SH-SY5Y (cell line): ENCODE data around the gene GALNT18.

Experiments
- GATA2 ChIP-seq: IDR thresholded peaks from 2 replicates; pipeline ENCODE4 v1.6.1; 2011; ENCODE audit warnings: mild to moderate bottlenecking, low read depth, low read length
- GATA3 ChIP-seq: IDR thresholded peaks from 2 replicates; pipeline ENCODE4 v1.6.1; 2011; ENCODE audit warnings: low read depth, mild to moderate bottlenecking, low read length, moderate library complexity

Gene GALNT18

GRCh38 chr11:11640996-11641395 is 19.2 kb upstream of the GALNT18 start:
- TF ChIP-seq GATA3 = no peak
- TF ChIP-seq GATA2 = no peak

- TF ChIP-seq GATA3 (no peak), GATA2 (no peak)
Observed at GRCh38 chr11:11640152-11640551, 18.3 kb upstream of the GALNT18 start.

DNA sequence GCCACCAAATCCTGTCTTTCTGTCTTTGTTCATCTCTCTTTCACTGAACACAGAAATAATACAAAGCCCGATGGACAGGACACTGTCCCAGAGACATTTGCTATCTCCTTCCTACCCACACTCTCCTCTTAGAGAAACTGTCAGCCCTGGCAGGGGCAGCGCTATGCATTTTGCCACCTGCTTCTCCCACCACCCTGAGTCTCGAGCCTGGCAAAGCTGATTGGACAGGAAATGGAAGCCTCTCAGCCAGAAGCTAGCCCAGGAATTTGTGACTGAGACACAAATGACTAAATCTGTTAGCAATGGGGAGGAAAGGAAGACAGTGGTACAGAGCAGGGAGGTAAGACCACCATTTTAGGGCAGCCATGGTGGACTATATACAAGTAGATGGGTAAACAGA is 14.9 kb upstream of the GALNT18 start:
- TF ChIP-seq GATA2 = no peak
- no peak for TF ChIP-seq GATA3

- TF ChIP-seq GATA3 = no peak
- TF ChIP-seq GATA2 = no peak
Observed at GRCh38 chr11:11635443-11635842, 13.6 kb upstream of the GALNT18 start.

DNA sequence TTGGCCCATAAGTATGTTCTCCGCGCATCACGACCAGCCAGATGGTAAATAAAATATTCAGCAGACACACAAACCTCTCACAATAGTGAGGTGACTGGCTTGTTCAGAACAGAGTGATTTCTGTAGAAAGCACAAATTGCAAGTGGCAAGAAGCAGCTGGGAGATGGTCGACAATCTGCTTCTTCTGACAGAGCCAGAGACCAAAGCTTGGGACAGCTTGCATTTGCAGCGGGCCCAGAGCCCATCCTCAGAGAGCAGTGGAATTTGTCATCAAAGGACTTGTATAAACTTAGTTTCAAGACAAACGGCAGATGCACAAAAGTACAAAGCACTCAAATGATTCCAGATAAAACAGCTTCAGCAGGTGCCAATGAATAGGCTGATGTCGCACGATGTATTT is 7.6 kb upstream of the GALNT18 start:
- TF ChIP-seq GATA3 = no peak
- no peak for TF ChIP-seq GATA2

- TF ChIP-seq GATA3 (no peak), GATA2 (no peak)
Observed at GRCh38 chr11:11628651-11629050, 6.8 kb upstream of the GALNT18 start.

GRCh38 chr11:11626128-11626527 is 4.3 kb upstream of the GALNT18 start:
- TF ChIP-seq GATA3 (no peak), GATA2 (no peak)

DNA sequence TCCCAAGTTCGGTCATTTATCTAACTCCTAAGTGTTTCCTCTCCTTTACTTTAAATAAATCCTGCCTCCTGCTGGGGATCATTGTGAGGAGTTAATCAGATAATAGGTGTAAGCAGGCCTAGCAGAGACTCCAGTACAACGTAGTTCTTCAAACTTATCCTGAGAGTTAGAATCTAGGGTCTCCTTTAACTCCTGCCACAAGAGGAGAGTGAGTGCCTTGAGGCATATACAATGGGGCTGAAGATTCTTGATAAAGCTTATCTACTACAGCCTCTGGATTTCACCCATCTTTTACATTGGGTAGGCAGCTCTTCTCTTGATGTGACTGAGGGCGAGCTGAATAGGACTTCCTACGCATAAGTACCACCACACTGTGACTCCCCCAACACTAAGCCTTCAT is 3.1 kb upstream of the GALNT18 start:
- TF ChIP-seq GATA3 (no peak), GATA2 (no peak)

GRCh38 chr11:11624204-11624603 is 2.4 kb upstream of the GALNT18 start:
- TF ChIP-seq GATA2 (no peak), GATA3 (no peak)

- peak; percentile 22; the same call in 1 of the 2 replicates for TF ChIP-seq GATA2
- TF ChIP-seq GATA3 = no peak
Observed at GRCh38 chr11:11622772-11623171, 967 bp upstream of the GALNT18 start.

DNA sequence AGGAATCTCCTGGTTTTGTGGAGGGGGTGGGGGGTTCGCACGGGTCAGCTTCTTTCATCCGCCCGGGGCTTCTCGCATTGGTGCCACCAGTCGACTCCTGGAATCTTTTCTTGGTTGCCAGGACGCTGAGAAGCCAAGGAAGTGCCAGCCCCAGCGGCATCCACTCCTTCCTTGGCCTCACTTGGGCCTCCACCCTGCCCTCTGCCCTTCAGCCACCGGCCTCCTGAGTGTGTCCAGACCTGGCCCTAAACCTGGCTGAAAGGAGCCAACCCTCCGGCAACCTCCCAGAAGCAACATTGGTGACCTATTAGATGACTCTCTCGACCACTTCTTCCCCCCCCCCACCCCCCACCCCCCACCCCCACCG is 518 bp upstream of the GALNT18 start:
- no peak for TF ChIP-seq GATA2
- TF ChIP-seq GATA3 = no peak

DNA sequence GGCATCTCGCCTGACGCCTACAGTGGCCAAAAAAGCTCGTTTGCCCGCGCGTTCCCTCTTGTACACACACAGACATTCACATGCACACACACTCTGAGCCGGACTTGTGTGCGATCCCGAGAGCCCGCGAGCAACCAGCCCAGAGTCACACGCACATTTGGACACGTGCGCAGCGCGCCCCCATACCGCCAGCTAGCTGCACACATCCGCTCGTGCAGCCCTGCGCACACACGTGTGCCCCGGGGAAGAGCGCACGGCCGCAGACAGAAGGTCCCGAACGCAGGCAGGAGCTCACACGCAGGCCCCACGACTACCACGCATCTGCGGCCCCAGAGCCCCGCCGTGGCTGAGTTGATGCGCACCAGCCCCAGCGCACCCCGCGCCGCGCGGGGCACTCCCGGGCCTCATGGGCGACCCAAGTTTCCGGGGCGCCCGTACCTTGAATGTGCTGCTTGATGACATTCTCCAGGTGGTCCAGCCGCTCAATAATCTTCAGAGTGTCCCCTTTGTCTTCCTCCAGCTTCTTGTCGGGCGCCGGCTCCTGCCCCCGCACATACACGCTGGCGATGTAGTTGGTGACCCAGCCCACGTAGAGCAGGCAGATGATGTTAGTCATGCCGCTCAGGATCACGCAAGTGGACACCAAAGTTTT is 758 bp downstream of the GALNT18 start:
- TF ChIP-seq GATA2 = no peak
- TF ChIP-seq GATA3 = no peak

GRCh38 chr11:11620173-11620920 is 1.5 kb downstream of the GALNT18 start:
- TF ChIP-seq GATA3 (no peak), GATA2 (no peak)

GRCh38 chr11:11618973-11619435 is 2.8 kb downstream of the GALNT18 start:
- TF ChIP-seq GATA3 (no peak), GATA2 (no peak)

DNA sequence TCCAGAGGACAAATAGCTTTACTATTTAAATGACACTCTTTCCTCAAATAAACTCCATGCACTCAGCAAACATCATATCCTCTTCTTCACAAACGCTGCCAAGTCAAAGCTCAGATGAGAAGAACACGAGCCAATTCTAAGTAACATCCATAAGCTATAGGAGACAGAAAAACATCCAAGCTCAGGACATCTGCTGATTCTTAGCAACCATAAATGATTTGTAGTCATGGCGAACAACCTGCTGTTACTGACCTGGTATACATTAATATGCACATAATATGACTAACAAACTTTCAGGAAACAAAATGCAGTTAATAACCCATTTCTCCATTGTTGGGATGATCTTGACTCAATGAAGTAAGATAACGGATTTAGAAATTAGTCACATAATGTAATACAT is 6.7 kb downstream of the GALNT18 start:
- TF ChIP-seq GATA3 = no peak
- TF ChIP-seq GATA2 = no peak
